Neuronal stem cell (in vitro differentiated cells): ENCODE measurements around the gene ADAM22.

Experiments used
- DNase-seq: peaks from one replicate; pipeline ENCODE4 v3.0.0-alpha.2; 2013; ENCODE audit warnings: low spot score
- H2AFZ ChIP-seq: one replicate; pipeline ENCODE4 v1.6.1; 2013; ENCODE audit warnings: mild to moderate bottlenecking, low read length, inconsistent platforms
- H2AK5ac ChIP-seq: 2 replicates; pipeline ENCODE4 v1.6.1; 2013; ENCODE audit warnings: low read depth, mild to moderate bottlenecking, inconsistent platforms, low read length, moderate library complexity, mixed read lengths
- H2BK120ac ChIP-seq: 2 replicates; pipeline ENCODE4 v1.6.1; 2013; ENCODE audit warnings: low read depth, mild to moderate bottlenecking, inconsistent platforms, low read length, moderate library complexity, mixed read lengths
- H2BK12ac ChIP-seq: one replicate; pipeline ENCODE4 v1.6.1; 2013; ENCODE audit warnings: low read length, inconsistent platforms
- H2BK15ac ChIP-seq: 2 replicates; pipeline ENCODE4 v1.6.1; 2013; ENCODE audit warnings: mild to moderate bottlenecking, low read length, inconsistent platforms, mixed read lengths
- H2BK5ac ChIP-seq: one replicate; pipeline ENCODE4 v1.6.1; 2013; ENCODE audit warnings: inconsistent platforms, mild to moderate bottlenecking, low read length, moderate library complexity
- H3K14ac ChIP-seq: one replicate; pipeline ENCODE4 v1.6.1; 2013; ENCODE audit warnings: low read length, inconsistent platforms
- H3K18ac ChIP-seq: 2 replicates; pipeline ENCODE4 v1.6.1; 2013; ENCODE audit warnings: low read length, inconsistent platforms
- H3K23ac ChIP-seq: 2 replicates; pipeline ENCODE4 v1.6.1; 2013; ENCODE audit warnings: low read depth, mild to moderate bottlenecking, mixed read lengths, low read length, inconsistent platforms; ENCODE audit not compliant: poor library complexity
- H3K27ac ChIP-seq: replicated peaks from 3 replicates; pipeline ENCODE4 v1.5.1; 2013; ENCODE audit warnings: low read length, inconsistent platforms
- H3K27me3 ChIP-seq, 3 experiments: 2 replicates each; pipeline ENCODE4 v1.6.1; 2013; ENCODE audit warnings: low read length in 3 of 3, mild to moderate bottlenecking in 2 of 3, inconsistent platforms in 1 of 3, low read depth in 1 of 3, mixed read lengths in 1 of 3, moderate library complexity in 1 of 3; ENCODE audit not compliant: control insufficient read depth in 3 of 3, insufficient read depth in 3 of 3
- H3K36me3 ChIP-seq, 2 donors: replicated peaks in 1 of 2; 2 replicates each; pipeline ENCODE4 v1.6.1; 2013; ENCODE audit warnings: low read length in 2 of 2; ENCODE audit not compliant: control insufficient read depth in 2 of 2, insufficient read depth in 2 of 2
- H3K4ac ChIP-seq: 2 replicates; pipeline ENCODE4 v1.6.1; 2013; ENCODE audit warnings: inconsistent platforms, mild to moderate bottlenecking, low read length, moderate library complexity
- H3K4me1 ChIP-seq, 2 donors: 1 replicate in 1 of 2; 2 replicates in 1 of 2; pipeline ENCODE4 v1.6.1; 2013; ENCODE audit warnings: low read length in 2 of 2, low read depth in 1 of 2; ENCODE audit not compliant: control insufficient read depth in 2 of 2, insufficient read depth in 1 of 2
- H3K4me2 ChIP-seq: one replicate; pipeline ENCODE4 v1.6.1; 2013; ENCODE audit warnings: mild to moderate bottlenecking, low read length, inconsistent platforms; ENCODE audit not compliant: insufficient read depth, poor library complexity, severe bottlenecking
- H3K4me3 ChIP-seq, 2 donors: 2 replicates each; pipeline ENCODE4 v1.5.1; 2013; ENCODE audit warnings: low read length in 2 of 2, mild to moderate bottlenecking in 2 of 2, inconsistent platforms in 1 of 2, moderate library complexity in 1 of 2
- H3K79me1 ChIP-seq: one replicate; pipeline ENCODE4 v1.6.1; 2013; ENCODE audit warnings: low read depth, mild to moderate bottlenecking, inconsistent platforms, low read length, moderate library complexity
- H3K9ac ChIP-seq: one replicate; pipeline ENCODE4 v1.6.1; 2013; ENCODE audit warnings: mild to moderate bottlenecking, low read depth, low read length, inconsistent platforms; ENCODE audit not compliant: poor library complexity
- H3K9me3 ChIP-seq, 2 donors: replicated peaks in 1 of 2; 2 replicates each; pipeline versions ENCODE3 to v1.6.1; 2013; ENCODE audit warnings: low read length in 2 of 2, mild to moderate bottlenecking in 2 of 2, inconsistent platforms in 1 of 2, low read depth in 1 of 2, mixed read lengths in 1 of 2, moderate library complexity in 1 of 2; ENCODE audit not compliant: control insufficient read depth in 2 of 2, insufficient read depth in 1 of 2
- H4K8ac ChIP-seq: one replicate; pipeline ENCODE4 v1.6.1; 2013; ENCODE audit warnings: low read depth, mild to moderate bottlenecking, inconsistent platforms, low read length, moderate library complexity
- H4K91ac ChIP-seq: one replicate; pipeline ENCODE4 v1.6.1; 2013; ENCODE audit warnings: low read length, low read depth, mild to moderate bottlenecking, inconsistent platforms; ENCODE audit not compliant: poor library complexity
- WGBS, 2 donors: extraction: QIAGEN DNeasy Blood & Tissue Kit; methylation state at CpG; one replicate each; pipeline ENCODE4 v1.1.7; 2013; ENCODE audit warnings: missing lambda C conversion rate in 2 of 2, mixed read lengths in 1 of 2; ENCODE audit not compliant: insufficient read length in 2 of 2, insufficient replicate concordance in 1 of 2; ENCODE audit errors: extremely low coverage in 2 of 2; 5-methylcytosine and 5-hydroxymethylcytosine counted together

The ADAM22 gene

DNA sequence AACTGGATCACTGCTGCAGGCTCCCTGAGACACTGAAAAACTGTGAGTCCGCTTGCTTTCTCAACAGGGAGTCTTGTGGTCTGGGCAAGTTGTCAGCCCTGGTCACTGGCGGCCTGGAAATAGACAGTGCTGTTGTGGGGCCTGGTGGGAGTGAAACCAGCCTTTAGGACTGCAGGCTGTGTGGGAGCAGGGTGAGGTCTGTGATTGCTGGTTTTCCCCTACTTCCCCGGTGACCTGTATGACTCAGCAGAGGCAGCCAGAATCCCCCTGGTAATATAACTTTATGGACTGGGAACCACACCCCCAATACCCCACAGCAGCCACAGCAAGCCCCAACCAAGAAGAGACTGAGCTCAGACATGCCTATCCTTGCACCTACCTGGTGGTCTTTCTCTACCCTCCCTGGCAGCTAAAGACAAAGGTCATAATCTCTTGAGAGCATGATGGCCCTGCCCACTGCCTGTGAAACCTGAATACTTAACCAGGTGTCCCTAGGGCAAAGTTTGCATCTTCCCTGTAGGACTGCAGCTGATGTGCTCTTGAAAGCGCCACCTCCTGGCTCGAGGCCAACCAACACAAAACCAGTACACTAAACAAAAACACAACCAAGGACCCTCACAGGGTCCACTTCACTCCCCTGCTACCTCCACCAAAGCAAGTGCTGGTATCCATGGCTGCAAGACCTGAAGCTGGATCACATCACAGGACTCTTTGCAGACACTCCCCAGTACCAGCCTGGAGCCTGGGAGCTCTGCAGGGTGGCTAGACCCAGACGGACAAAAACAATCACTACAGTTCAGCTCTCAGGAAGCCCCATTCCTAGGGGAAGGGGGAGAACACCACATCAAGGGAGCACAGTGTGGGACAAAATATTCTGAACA, 7.2 kb upstream of the ADAM22 start:
- H3K4me3 ChIP-seq, result no peak overlapping the region
- no peak overlapping the region for H3K4me2 ChIP-seq
- no peak for DNase-seq
- H3K4me1 ChIP-seq, result peaks cover 2% of the 10 kb centered on the region in 2 donors
- H3K27me3 ChIP-seq, result peaks cover 0 to 3% (median 0%) of the 10 kb centered on the region in 3 experiments
- H2BK15ac ChIP-seq, result no peak overlapping the region
- no peak overlapping the region for H2BK5ac ChIP-seq
- no peak overlapping the region for H2BK12ac ChIP-seq
- no peak overlapping the region for H4K91ac ChIP-seq
- no peaks in the 10 kb centered on the region for H3K36me3 ChIP-seq
- no peak overlapping the region for H2AK5ac ChIP-seq
- no peak overlapping the region for H3K14ac ChIP-seq
- H4K8ac ChIP-seq, result no peak overlapping the region
- no peak overlapping the region for H3K9ac ChIP-seq
- no CpG with 5 or more reads among the region's 6 CpGs for WGBS, 2 donors
- no peak overlapping the region for H3K23ac ChIP-seq
- H3K27ac ChIP-seq, result no peak overlapping the region
- no peak overlapping the region for H3K4ac ChIP-seq
- H3K9me3 ChIP-seq, result no peaks in the 10 kb centered on the region
- H3K79me1 ChIP-seq, result no peaks in the 10 kb centered on the region
- H3K18ac ChIP-seq, result no peak overlapping the region
- H2AFZ ChIP-seq, result peak overlapping the region; percentile 37
- H2BK120ac ChIP-seq, result no peak overlapping the region

DNA sequence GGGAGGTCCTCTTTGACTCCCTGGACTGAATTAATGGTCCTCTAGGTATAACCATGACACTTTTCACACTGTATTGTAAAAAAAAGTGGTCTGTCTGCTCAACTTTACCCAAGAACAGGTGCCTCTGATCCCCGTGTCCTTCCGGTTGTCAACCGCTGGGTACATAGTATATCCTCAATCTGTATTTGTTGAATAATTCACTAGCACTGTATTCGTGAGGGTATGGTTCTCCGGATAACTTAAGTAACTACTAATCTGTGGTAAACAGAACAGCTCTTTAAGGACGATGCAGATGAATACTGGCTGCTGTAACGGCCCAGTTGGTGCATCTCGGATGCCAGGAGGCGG, 472 bp upstream of the ADAM22 start:
- Histone ChIP-seq H3K4me1 (peaks cover 0 to 5% of the 10 kb centered on the region in 2 donors), H3K36me3 (peaks cover 0 to 6% of the 10 kb centered on the region in 2 donors), H3K23ac (no peak overlapping the region)

GRCh38 chr7:87934699-87935383, 790 bp downstream of the ADAM22 start:
- H3K27me3 ChIP-seq, result peaks cover 0 to 6% (median 5%) of the 10 kb centered on the region in 3 experiments
- no CpG with 5 or more reads among the region's 47 CpGs for WGBS, 2 donors
- H3K14ac ChIP-seq, result no peak overlapping the region
- H2AK5ac ChIP-seq, result no peak overlapping the region
- H3K79me1 ChIP-seq, result peaks cover 2% of the 10 kb centered on the region
- peaks cover 0 to 11% of the 10 kb centered on the region in 2 donors for H3K36me3 ChIP-seq
- peak overlapping the region; percentile 73 for H3K9ac ChIP-seq
- peak; percentile 17 for DNase-seq
- H2BK5ac ChIP-seq, result no peak overlapping the region
- H2BK15ac ChIP-seq, result no peak overlapping the region
- peaks cover 0 to 5% of the 10 kb centered on the region in 2 donors for H3K4me1 ChIP-seq
- H3K9me3 ChIP-seq, result no peaks in the 10 kb centered on the region
- H2BK120ac ChIP-seq, result no peak overlapping the region
- no peak overlapping the region for H4K8ac ChIP-seq
- no peak overlapping the region for H3K23ac ChIP-seq
- H2AFZ ChIP-seq, result peak overlapping the region; percentile 99
- H3K18ac ChIP-seq, result peak overlapping the region; percentile 61
- H4K91ac ChIP-seq, result no peak overlapping the region
- H3K4me3 ChIP-seq, result peak overlapping the region; percentile 90 to 95
- no peak overlapping the region for H3K27ac ChIP-seq
- no peak overlapping the region for H3K4ac ChIP-seq
- peak overlapping the region; percentile 94 for H3K4me2 ChIP-seq
- no peak overlapping the region for H2BK12ac ChIP-seq

More for the DNA sequence above, 472 bp upstream of the ADAM22 start:
- Histone ChIP-seq H3K4ac (no peak overlapping the region), H3K27ac (no peak overlapping the region), H2BK12ac (no peak overlapping the region), H2BK15ac (no peak overlapping the region), H2AFZ (peak overlapping the region; percentile 99), H3K79me1 (peaks cover 2% of the 10 kb centered on the region), H3K14ac (no peak overlapping the region), H2BK120ac (no peak overlapping the region), H3K18ac (no peak overlapping the region), H3K9ac (no peak overlapping the region), H2AK5ac (no peak overlapping the region), H2BK5ac (no peak overlapping the region), H4K8ac (no peak overlapping the region), H4K91ac (no peak overlapping the region), H3K9me3 (no peaks in the 10 kb centered on the region), H3K4me3 (peak overlapping the region; percentile 71 to 90), H3K4me2 (peak overlapping the region; percentile 52), H3K27me3 (peaks cover 0 to 6% (median 5%) of the 10 kb centered on the region in 3 experiments)
- WGBS, 2 donors, result no CpG with 5 or more reads among the region's 9 CpGs
- no peak for DNase-seq

GRCh38 chr7:87935384-87935706, 1.3 kb downstream of the ADAM22 start:
- no peak overlapping the region for H3K14ac ChIP-seq
- H2BK5ac ChIP-seq, result no peak overlapping the region
- no peak overlapping the region for H3K27ac ChIP-seq
- no peak overlapping the region for H3K4ac ChIP-seq
- WGBS, 2 donors, result no CpG with 5 or more reads among the region's 8 CpGs
- H2AK5ac ChIP-seq, result no peak overlapping the region
- H2BK12ac ChIP-seq, result no peak overlapping the region
- H3K9ac ChIP-seq, result peak overlapping the region; percentile 73
- H3K9me3 ChIP-seq, result no peaks in the 10 kb centered on the region
- no peak for DNase-seq
- no peak overlapping the region for H2BK120ac ChIP-seq
- H3K79me1 ChIP-seq, result peaks cover 2% of the 10 kb centered on the region
- H3K23ac ChIP-seq, result no peak overlapping the region
- no peak overlapping the region for H4K91ac ChIP-seq
- peaks cover 0 to 11% of the 10 kb centered on the region in 2 donors for H3K36me3 ChIP-seq
- H3K4me1 ChIP-seq, result peaks cover 0 to 5% of the 10 kb centered on the region in 2 donors
- H3K27me3 ChIP-seq, result peaks cover 0 to 6% (median 5%) of the 10 kb centered on the region in 3 experiments
- H4K8ac ChIP-seq, result no peak overlapping the region
- peak overlapping the region; percentile 94 for H3K4me2 ChIP-seq
- peak overlapping the region; percentile 99 for H2AFZ ChIP-seq
- no peak overlapping the region for H3K18ac ChIP-seq
- H3K4me3 ChIP-seq, result peak overlapping the region; percentile 90 to 95
- H2BK15ac ChIP-seq, result no peak overlapping the region
